Mononuclear cell (primary cell): ENCODE data around the gene GPC6. TPM values are rescaled to one million over a fixed set of nuclear protein-coding genes. Genes with fewer than 3 reads are reported as not detected.

ENCODE experiments used
- H3K27me3 ChIP-seq: 2 replicates; pipeline ENCODE4 v1.6.0; 2011; ENCODE audit warnings: low read length, control low read depth; ENCODE audit not compliant: insufficient read depth
- H3K4me1 ChIP-seq: 2 replicates; pipeline ENCODE4 v1.5.1; 2011; ENCODE audit warnings: mild to moderate bottlenecking, low read length, control low read depth; ENCODE audit not compliant: insufficient read depth
- H3K4me3 ChIP-seq: 2 replicates; pipeline ENCODE4 v1.5.1; 2011; ENCODE audit warnings: mild to moderate bottlenecking, low read length, moderate library complexity
- H3K9me3 ChIP-seq: 2 replicates; pipeline ENCODE4 v1.5.1; 2011; ENCODE audit warnings: low read depth, mild to moderate bottlenecking, control low read depth, low read length
- total RNA-seq: library from RNA; depleted of rRNA; stranded (reverse); fragments of >200 nt; gene quantifications from one replicate; pipeline ENCODE4 v1.2.3, GENCODE V29; 2012

The GPC6 gene
- total RNA-seq, 1 donor, result 0.31 TPM

GRCh38 chr13:94324767-94325540 is 1098.3 kb downstream of the GPC6 start:
- no peaks in the 10 kb centered on the region for H3K27me3 ChIP-seq
- peaks cover 38% of the 10 kb centered on the region for H3K4me1 ChIP-seq
- H3K9me3 ChIP-seq, result no peaks in the 10 kb centered on the region
- no peak overlapping the region for H3K4me3 ChIP-seq

- Histone ChIP-seq H3K4me3 (no peak overlapping the region), H3K4me1 (peaks cover 43% of the 10 kb centered on the region), H3K9me3 (no peaks in the 10 kb centered on the region), H3K27me3 (no peaks in the 10 kb centered on the region)
Measured at GRCh38 chr13:94325650-94326049, 1099.0 kb downstream of the GPC6 start.

DNA sequence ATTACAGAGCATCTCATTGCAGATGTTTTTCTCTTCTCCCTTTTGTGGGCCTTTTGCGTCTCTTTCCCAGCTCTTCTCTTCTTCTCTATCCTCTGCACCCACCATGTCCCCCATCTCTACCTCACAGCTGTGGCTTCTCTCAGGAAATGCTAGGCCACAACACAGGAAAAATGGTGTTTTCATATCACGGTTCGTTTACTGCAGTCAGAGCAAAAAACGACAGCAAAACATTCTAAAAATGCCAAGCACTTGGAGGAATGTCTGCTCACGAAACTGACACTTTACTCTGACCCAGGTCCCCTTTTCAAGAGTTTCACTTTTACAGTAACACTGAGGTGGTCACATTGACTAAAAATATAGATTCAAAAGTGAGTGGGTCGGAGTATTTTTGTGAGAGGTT is 1100.7 kb downstream of the GPC6 start:
- Histone ChIP-seq H3K4me3 (no peak overlapping the region), H3K27me3 (no peaks in the 10 kb centered on the region), H3K9me3 (no peaks in the 10 kb centered on the region), H3K4me1 (peaks cover 43% of the 10 kb centered on the region)

GRCh38 chr13:94328381-94329041 is 1101.9 kb downstream of the GPC6 start:
- no peaks in the 10 kb centered on the region for H3K27me3 ChIP-seq
- H3K4me1 ChIP-seq, result peaks cover 33% of the 10 kb centered on the region
- no peaks in the 10 kb centered on the region for H3K9me3 ChIP-seq
- H3K4me3 ChIP-seq, result no peak overlapping the region

DNA sequence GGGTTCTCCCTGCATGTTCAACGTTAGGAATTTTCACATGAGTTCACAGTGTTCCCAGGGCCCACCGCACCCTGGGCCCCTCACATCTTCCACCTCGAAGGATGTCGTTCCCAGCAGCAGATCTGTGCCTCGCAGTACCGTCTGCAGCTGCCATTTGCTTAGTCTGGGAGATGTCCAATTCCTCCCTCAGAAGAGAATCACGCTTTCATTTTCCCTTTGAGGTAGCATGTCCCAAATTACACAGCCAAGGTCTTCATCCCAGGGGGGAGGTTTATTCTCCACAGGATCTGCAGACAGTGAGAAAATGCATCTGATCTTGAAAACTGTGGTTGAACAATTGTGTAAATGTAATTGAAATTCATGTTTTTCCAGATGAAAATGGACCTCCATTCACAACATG is 1102.7 kb downstream of the GPC6 start:
- no peaks in the 10 kb centered on the region for H3K9me3 ChIP-seq
- H3K27me3 ChIP-seq, result no peaks in the 10 kb centered on the region
- H3K4me1 ChIP-seq, result peaks cover 27% of the 10 kb centered on the region
- no peak overlapping the region for H3K4me3 ChIP-seq

DNA sequence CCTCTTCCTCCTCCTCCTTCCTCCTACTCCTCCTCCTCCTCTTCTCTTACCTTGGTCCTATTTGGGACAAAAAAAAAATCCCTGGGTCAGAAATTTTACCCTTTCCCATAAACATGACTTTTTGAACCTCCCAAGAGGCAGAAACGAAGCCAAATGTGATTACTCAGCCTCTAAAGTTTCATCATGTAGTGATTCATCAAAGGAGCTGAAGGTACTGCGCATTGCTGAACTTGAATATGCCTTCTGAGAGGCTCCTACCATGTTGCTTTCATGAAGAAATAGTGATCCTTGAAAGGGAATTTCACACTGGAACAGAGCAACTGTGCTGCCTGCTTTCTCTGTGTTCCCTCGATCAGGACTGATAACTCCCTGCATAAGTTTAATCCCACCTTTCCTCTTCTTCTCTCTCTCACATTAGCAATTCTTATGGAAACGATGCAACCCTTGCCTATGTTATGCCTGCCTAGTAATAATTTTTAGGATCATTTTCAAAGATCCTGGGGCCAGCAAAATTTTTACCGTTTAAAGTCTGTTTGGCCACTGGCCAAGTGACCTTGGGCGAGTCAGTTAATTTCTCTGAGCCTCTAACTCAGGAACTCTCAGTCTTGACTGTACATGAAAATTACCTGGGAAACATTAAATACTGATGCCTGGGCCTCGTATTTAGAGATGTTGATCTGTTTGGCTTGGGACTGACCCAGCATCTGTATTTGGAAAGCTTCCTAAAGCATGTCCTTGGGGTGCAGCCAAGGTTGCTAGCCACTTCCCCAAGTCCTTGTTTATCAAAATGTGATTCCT is 1103.3 kb downstream of the GPC6 start:
- H3K9me3 ChIP-seq, result no peaks in the 10 kb centered on the region
- H3K27me3 ChIP-seq, result no peaks in the 10 kb centered on the region
- peaks cover 20% of the 10 kb centered on the region for H3K4me1 ChIP-seq
- no peak overlapping the region for H3K4me3 ChIP-seq

- H3K27me3 ChIP-seq, result no peaks in the 10 kb centered on the region
- H3K4me3 ChIP-seq, result no peak overlapping the region
- H3K4me1 ChIP-seq, result peaks cover 18% of the 10 kb centered on the region
- no peaks in the 10 kb centered on the region for H3K9me3 ChIP-seq
Measured at GRCh38 chr13:94330552-94331071, 1104.0 kb downstream of the GPC6 start.

GRCh38 chr13:94331281-94331680 is 1104.7 kb downstream of the GPC6 start:
- no peaks in the 10 kb centered on the region for H3K9me3 ChIP-seq
- peaks cover 18% of the 10 kb centered on the region for H3K4me1 ChIP-seq
- no peaks in the 10 kb centered on the region for H3K27me3 ChIP-seq
- no peak overlapping the region for H3K4me3 ChIP-seq

GRCh38 chr13:94332359-94333096 is 1105.9 kb downstream of the GPC6 start:
- Histone ChIP-seq H3K4me3 (no peak overlapping the region), H3K27me3 (no peaks in the 10 kb centered on the region), H3K9me3 (no peaks in the 10 kb centered on the region)

GRCh38 chr13:94333131-94333820 is 1106.7 kb downstream of the GPC6 start:
- Histone ChIP-seq H3K4me1 (peaks cover 12% of the 10 kb centered on the region), H3K4me3 (no peak overlapping the region), H3K27me3 (no peaks in the 10 kb centered on the region), H3K9me3 (no peaks in the 10 kb centered on the region)

More at GRCh38 chr13:94332359-94333096, 1105.9 kb downstream of the GPC6 start:
- H3K4me1 ChIP-seq, result peaks cover 18% of the 10 kb centered on the region

GRCh38 chr13:94335761-94336526 is 1109.3 kb downstream of the GPC6 start:
- no peaks in the 10 kb centered on the region for H3K9me3 ChIP-seq
- no peaks in the 10 kb centered on the region for H3K27me3 ChIP-seq
- H3K4me1 ChIP-seq, result no peaks in the 10 kb centered on the region
- no peak overlapping the region for H3K4me3 ChIP-seq

DNA sequence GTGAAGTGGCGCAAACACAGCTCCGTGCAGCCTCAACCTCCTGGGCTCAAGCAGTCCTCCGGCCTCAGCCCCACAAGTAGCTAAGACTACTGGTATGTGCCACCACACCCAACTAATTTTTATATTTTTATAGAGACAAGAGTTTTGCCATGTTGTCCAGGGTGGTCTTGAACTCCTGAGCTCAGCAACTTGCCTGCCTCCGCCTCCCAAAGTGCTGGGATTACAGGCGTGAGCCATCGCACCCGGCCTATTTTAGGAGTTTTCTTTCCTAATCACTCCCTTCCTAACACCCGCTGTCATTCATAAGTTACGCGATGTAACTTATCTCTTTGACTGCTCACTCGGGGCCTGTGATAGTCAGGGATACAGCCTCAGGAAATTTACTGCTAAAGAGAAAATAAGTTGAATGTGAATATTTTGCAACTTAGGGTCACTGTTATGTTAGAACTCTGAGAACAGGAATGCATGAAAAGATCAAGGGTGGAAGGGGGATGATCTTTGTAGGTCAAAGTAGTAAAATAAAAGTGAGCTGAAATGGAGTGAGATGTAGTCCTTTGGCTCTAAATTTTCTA is 1112.6 kb downstream of the GPC6 start:
- no peaks in the 10 kb centered on the region for H3K27me3 ChIP-seq
- no peaks in the 10 kb centered on the region for H3K9me3 ChIP-seq
- no peak overlapping the region for H3K4me3 ChIP-seq
- H3K4me1 ChIP-seq, result no peaks in the 10 kb centered on the region
